NB4 (cell line): ENCODE data around the gene HNRNPA1.

ENCODE experiments used
- CTCF ChIP-seq: IDR thresholded peaks from one replicate; pipeline ENCODE4 v1.5.1; 2012; ENCODE audit warnings: low read depth, low read length
- MAX ChIP-seq: IDR thresholded peaks from 2 replicates; pipeline ENCODE4 v1.6.1; 2011; ENCODE audit warnings: low read depth, low read length
- MYC ChIP-seq: IDR thresholded peaks from 2 replicates; pipeline ENCODE4 v1.6.1; 2011; ENCODE audit warnings: low read depth, low read length
- POLR2A ChIP-seq: IDR thresholded peaks from 2 replicates; pipeline ENCODE4 v1.6.1; 2011; ENCODE audit warnings: mild to moderate bottlenecking; ENCODE audit not compliant: insufficient read length; ENCODE audit errors: extremely low read depth

- TF ChIP-seq CTCF, result no peak
- no peak for TF ChIP-seq POLR2A
- TF ChIP-seq MAX, result no peak
- TF ChIP-seq MYC, result no peak
Observed at GRCh38 chr12:54273981-54274380, 6.5 kb upstream of the HNRNPA1 start.
